ENCODE results near the gene TOR3A.
"Not testable (repeated sequence)": the region's sequence is repeated elsewhere in the genome, so short reads cannot be mapped to it uniquely, and the experiment has no call there.

The TOR3A gene, protein sequence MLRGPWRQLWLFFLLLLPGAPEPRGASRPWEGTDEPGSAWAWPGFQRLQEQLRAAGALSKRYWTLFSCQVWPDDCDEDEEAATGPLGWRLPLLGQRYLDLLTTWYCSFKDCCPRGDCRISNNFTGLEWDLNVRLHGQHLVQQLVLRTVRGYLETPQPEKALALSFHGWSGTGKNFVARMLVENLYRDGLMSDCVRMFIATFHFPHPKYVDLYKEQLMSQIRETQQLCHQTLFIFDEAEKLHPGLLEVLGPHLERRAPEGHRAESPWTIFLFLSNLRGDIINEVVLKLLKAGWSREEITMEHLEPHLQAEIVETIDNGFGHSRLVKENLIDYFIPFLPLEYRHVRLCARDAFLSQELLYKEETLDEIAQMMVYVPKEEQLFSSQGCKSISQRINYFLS

GRCh38 chr1:179081687-179082332 lies at the start of gene TOR3A:
TOR3A (plus strand) TSS chr1:179082070; CDS start chr1:179082129, 59 bp downstream.
- peak; percentile 92 for DNase-seq

DNA sequence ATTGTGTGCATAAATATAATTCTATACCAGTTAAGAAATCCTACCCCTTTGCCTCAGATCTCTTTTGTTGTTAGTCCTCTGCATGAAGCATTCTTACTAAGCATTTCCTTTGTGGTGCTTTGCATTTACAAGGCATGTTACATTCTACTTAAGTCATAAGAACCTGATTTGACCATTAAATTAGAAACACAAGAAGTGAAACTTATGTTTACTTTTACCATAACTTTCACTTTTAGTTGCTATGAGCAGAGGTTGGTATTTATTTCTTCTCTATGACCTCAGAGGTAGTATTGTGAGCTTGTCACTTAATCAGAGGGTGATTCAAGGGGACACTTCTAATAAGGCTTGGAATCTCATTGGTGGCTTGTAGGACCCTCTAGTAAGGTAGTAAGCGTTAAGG lies 47.1 kb upstream of the TOR3A start:
- no peak for DNase-seq

- DNase-seq, result no peak
Measured at GRCh38 chr1:179036844-179037465, 44.9 kb upstream of the TOR3A start.

DNA sequence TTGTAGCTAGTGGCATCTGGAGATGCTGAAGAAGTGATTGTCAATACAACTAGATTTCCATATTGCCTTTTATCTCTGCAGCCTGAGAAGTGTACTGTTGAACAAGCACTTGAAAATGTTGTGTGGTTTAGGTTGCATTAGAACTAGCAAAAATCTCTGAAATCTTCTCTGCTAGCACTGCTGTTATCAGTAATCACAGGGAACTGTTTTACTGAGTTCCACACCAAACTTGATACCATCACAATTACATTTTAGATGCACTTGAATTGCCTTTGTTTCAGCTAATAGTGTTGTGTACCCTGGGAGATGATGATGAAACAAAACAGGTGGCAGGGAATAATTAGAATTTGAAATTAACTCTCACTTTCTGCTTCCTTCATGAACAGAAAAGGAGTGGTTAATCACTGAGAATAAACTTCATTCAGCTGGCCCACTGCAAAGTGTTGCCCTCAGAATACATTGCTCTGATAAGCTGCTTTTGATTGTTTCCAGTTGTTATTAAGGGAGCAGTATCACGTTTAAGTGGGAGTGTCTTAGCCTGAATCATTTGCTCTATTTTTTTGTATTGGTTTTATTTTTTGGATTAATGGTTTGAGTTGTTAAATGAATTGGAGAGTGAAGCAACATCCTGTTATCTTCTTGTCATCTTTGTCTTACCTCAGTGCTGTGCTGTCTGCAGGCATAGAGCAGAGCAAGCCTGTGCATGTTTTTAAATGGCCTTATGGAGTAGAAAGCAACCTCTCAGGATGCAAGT lies 43.2 kb upstream of the TOR3A start:
- DNase-seq, result no peak

DNA sequence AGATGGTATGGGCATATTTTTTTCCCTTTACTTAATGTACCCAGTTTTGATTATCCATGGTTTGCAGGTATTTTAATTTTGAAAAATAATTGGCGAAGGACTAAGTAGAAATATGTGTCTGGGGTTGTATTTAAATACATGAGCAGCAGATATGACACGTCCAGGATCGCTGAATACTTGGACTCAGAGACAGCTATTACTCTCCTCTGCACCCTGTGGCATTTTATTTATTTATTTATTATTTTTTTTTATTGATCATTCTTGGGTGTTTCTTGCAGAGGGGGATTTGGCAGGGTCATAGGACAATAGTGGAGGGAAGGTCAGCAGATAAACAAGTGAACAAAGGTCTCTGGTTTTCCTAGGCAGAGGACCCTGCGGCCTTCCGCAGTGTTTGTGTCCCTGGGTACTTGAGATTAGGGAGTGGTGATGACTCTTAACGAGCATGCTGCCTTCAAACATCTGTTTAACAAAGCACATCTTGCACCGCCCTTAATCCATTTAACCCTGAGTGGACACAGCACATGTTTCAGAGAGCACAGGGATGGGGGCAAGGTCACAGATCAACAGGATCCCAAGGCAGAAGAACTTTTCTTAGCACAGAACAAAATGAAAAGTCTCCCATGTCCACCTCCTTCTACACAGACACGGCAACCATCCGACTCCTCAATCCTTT lies 42.2 kb upstream of the TOR3A start:
- DNase-seq, result not testable (repeated sequence)

GRCh38 chr1:179040175-179040551 lies 41.7 kb upstream of the TOR3A start:
- DNase-seq, result not testable (repeated sequence)

GRCh38 chr1:179042087-179042486 lies 39.8 kb upstream of the TOR3A start:
- peak; percentile 22 for DNase-seq

DNA sequence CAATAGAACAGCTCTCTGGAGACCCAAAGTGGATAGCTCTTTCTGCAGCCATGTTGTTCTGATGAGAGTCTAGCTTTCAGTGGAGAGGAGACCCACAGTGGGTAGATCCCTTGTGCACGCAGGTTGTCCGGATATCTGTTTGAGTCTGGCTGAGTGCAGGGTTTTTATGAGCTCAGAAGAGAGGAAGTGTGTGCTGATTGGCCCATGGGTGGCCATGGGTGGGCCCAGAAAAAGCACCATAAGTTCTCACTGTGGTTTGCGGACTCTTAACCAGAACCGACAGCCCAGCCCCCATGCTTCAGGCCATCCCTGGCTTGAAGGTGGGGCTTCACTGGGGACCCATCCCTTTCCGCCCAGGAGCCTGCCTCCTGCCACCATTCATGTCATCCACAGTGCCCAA lies 39.2 kb upstream of the TOR3A start:
- DNase-seq, result no peak

DNA sequence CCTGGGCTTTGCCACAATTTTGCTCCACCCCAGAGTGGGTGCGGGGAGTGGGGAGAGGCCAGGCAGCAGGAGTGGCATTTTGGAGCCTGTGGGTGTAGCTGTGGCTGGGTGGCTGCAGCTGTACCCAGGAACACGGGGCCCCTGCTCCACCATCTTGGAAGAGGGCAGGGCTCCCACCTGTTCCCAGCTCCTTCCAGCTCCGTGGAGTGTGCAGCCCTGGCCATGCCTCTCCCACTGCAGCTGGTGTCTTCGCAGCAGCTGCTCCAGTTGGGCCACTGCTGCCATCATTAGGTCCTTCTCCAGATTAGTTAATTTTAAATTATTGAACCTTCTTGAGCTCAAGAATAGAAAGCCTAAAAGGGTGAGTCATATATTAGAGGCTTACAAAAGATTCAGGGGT lies 38.6 kb upstream of the TOR3A start:
- no peak for DNase-seq

DNA sequence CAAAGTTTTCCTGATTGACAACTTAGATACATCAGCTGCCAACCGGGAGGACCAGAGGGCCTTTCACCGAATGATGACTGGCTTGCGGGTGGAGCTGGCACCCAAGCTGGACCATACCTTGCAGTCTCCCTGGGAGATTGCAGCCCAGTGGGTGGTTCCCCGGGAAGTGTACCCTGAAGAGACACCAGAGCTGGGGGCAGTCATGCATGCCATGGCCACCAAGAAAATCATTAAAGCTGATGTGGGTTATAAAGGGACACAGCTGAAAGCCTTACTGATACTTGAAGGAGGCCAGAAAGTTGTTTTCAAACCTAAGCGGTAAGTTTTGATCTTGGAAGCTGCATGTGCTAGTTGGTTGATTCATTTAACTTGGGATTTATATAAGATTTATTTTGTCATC lies 38.0 kb upstream of the TOR3A start:
- no peak for DNase-seq

DNA sequence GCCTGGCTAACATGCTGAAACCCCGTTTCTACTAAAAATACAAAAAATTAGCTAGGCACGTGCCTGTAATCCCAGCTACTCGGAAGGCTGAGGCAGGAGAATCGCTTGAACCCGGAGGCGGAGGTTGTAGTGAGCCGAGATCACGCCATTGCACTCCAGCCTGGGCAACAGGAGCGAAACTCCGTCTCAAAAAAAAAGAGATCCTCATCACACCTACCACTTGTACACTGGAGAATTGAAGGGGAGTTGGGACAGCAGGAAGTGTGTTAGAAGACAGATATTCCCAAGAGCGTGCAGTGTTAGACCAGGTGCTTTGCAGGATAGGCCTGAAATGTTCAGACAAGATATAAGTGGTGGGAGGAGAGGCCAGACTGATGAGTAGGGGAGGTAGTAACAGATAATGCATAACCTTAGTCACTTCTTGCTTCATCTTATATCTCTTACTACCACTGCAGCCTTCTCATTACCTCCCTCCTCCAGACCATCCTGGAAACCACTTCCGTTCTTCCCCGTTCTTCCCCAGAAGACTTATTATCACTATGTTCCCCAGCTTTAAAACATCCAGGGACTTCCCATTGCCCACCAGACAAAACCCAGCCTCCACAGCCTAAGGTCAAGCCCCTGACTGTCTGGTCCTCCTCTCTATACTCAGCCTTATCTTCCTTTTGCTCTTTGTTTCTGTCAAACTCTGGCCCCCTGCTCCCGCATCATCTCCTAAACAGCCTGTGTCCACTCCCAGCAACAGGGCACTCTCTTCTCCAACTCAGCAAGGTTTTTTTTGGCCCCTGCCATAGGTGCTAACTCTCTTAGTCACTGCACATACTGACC lies 34.8 kb upstream of the TOR3A start:
- DNase-seq, result no peak

DNA sequence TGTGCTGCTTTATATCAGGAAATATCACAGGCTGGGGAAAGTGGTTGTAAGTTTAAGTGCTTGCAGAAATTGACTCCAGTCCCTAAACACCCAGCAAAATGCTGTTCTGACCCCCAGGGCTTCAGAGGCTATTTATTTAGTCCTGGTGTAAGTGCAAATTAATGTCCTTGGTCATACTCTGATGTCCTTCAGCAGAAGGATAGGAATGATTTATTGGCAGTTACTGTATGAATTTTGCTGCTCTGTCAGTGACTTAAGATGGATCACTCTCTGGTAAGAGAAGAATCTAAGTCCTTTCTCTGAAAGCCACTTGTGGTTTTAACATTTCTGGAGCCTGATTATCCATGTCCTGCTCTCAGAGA lies 34.3 kb upstream of the TOR3A start:
- no peak for DNase-seq

DNA sequence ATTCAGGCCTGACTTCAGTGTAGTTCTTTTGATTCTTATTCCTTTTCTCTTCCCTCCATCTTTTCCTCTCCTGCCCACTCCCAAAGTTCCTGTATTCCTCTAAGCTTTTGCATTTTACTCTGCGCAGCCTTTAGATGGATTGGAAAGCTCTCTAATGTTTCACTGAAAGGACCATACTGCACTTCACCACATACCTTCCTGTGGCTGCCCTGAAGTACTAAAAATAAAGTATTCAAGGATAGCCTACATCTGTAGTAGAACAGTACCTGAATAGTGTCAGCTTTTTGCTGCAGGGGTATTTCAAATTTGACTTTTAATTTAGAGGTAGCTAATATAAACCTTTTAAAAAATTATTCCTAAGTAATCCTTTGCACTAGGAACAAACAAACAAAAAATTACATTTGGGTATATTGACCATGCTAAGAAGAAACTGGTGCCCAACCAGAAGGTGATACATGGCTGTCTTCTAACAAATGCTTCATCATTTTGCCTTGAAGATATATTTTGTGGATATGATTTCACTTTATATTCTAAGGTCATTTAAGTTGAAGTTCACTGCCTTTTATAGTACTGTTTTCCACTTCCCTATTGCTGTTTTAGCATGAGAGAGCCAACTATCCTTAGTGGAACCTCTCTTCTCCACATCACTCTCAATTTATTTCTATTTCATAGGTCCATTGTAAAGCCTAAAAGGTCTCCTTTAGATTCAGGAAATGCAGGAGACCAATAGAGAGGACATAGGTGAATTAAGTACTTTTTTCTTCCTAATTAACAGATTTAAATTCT lies 33.3 kb upstream of the TOR3A start:
- no peak for DNase-seq

- DNase-seq, result no peak
Measured at GRCh38 chr1:179052776-179053175, 29.1 kb upstream of the TOR3A start.

DNA sequence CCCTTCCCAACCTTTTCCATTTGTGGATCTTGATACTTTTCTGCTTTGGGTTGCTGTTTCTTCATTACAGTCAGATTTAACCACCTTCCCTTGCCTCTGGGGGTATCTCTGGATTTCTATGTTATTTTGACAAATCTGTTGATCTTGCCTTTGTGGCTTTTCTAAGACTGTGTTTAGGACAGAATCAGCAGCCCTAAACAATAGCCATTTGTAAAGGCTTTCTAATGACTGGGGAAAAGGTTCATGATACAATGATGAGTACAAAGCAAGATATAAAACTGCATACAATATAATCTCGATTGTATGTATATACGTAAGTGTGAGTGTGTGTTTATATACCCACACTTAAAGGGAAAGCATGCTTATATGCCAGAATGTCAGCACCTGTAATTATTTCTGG lies 28.4 kb upstream of the TOR3A start:
- DNase-seq, result no peak

DNA sequence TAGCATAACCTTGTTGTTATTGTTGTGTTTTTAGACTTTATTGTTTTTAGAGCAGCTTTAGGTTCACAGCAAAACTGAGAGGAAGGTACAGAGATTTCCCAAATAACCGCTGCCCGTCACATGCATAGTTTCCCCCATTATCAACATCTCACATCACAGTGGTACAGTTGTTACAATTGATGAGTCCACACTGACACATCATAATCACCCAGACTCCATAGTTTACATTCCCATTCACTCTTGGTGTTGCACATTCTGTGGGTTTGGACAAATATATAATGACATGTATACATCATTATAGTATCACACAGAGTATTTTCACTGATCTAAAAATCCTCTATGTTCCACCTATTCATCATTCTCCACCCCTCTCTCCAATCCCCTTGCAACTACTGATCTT lies 25.9 kb upstream of the TOR3A start:
- DNase-seq, result no peak

DNA sequence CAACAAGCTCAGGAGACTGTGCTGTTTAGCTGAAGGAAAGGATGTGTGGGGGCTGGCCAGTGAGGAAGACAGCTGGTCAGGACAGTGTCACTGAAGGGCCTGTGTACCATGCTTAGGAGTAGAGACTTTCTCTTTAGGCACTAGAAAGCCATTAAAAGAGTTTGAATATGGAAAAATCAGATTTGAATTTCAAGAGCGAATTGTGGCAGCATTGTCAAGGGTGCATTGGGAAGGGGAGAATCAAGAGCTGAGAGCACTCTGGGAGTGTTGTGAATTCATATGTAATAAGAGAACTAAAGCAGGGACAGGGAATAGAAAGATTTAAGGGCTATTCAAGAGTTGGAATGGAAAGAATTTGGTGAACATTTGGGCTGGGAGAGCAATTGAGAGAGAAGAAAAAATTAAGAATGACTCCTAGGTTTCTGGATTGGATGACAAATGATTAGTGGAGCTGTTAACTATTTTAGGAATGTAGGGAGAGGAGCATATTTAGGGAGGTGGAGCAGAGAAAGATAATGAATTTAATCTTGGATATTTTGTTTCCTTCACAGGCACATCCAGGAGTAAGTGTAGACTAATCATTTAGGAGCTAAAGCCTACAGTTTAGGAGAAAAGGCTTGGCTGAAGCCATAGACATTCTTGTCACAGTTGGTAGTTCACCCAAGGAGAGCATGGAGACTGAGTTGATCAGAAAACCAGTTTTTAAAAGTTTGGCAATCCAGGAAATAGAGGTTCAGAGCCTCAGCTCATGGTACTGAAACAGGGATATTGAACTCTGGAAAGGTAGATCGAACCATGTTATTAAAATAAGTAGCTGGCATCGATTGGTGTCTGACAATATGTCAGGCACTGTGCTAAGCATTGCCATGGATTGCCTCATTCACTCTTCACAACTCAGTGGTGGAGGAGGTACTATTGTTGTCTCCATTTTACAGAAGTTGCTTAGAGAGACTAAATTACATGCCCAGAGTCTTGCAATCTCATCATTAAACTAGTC lies 23.1 kb upstream of the TOR3A start:
- no peak for DNase-seq

DNA sequence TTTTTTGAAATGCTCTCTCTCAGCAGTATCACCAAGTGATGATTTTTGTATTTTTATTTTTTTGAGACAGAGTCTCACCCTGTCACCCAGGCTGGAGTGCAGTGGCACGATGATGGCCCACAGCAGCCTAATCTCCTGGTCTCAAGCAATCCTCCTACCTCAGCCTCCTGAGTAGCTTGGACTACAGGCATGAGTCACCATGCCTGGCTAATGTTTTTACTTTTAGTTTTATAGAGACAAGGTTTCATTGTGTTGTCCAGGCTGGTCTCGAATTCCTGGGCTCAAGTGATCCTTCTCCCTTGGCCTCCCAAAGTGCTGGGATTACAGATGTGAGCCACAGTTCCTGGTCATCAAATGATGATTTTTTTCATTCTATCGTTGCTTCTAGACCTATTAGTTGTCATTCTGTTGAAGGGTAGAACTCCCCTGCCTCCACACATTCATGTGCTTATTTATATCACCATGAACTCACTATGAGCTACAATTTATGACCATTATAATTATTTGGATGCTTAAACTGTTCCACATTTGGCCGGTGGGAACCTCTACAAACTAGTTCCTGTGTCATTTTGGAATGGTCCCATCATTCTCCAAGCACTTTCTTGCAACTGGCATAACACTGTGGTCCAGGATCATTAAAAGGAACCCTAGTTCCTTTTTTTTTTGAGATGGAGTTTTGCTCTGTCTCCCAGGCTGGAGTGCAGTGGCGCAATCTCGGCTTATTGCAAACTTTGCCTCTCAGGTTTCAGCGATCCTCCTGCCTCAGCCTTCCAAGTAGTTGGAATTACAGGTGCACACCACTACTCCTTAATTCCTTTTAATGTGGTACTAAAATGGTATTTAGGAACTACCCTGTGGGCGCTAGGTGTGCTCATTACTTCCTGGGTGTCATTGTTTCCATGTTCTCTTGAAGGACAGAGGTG lies 20.2 kb upstream of the TOR3A start:
- DNase-seq, result no peak

DNA sequence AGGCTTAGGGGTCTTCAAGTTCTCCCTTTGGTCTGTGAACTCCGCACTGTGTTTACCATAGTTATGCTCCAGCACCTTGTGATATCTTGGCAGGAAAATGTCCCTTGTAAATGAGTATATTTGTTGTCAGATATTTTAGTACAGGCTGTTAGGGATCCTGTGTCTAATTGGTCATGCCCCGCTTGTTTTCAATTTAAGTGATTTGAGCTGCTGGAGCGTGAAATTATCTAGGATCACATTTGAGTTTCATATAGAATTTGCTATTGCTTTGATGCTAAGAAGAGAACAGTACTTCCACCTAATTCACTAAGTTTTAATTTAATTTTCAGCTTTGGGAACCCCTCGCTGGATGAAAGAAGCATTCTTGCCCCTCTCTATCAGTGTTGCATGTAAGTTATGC lies 15.4 kb upstream of the TOR3A start:
- no peak for DNase-seq
